ENCODE measurements around the gene MCF2L2. TPM values are rescaled to one million over a fixed set of nuclear protein-coding genes. Genes with fewer than 3 reads are reported as not detected.

MCF2L2 gene
- total RNA-seq, 1 donor from 2014 or later, result 0.43 TPM

- Mint-ChIP-seq H3K27ac (no peak overlapping the region), H3K4me1 (ENCODE audit: low read depth) (peaks cover 3% of the 10 kb centered on the region), H3K4me3 (ENCODE audit: low read depth) (no peak overlapping the region), H3K9me3 (ENCODE audit: low read depth) (no peaks in the 10 kb centered on the region), H3K27me3 (peaks cover 4% of the 10 kb centered on the region), H3K36me3 (ENCODE audit: insufficient read depth) (no peaks in the 10 kb centered on the region)
- DNase-seq (ENCODE audit: low spot score, unreplicated experiment), result no peak
- TF ChIP-seq, protein P1, sequence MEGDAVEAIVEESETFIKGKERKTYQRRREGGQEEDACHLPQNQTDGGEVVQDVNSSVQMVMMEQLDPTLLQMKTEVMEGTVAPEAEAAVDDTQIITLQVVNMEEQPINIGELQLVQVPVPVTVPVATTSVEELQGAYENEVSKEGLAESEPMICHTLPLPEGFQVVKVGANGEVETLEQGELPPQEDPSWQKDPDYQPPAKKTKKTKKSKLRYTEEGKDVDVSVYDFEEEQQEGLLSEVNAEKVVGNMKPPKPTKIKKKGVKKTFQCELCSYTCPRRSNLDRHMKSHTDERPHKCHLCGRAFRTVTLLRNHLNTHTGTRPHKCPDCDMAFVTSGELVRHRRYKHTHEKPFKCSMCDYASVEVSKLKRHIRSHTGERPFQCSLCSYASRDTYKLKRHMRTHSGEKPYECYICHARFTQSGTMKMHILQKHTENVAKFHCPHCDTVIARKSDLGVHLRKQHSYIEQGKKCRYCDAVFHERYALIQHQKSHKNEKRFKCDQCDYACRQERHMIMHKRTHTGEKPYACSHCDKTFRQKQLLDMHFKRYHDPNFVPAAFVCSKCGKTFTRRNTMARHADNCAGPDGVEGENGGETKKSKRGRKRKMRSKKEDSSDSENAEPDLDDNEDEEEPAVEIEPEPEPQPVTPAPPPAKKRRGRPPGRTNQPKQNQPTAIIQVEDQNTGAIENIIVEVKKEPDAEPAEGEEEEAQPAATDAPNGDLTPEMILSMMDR (IDR thresholded peaks at IDR 0.05; ENCODE audit: unreplicated experiment), result no peak
Observed at GRCh38 chr3:183313351-183313750, 115.1 kb downstream of the MCF2L2 start.

DNA sequence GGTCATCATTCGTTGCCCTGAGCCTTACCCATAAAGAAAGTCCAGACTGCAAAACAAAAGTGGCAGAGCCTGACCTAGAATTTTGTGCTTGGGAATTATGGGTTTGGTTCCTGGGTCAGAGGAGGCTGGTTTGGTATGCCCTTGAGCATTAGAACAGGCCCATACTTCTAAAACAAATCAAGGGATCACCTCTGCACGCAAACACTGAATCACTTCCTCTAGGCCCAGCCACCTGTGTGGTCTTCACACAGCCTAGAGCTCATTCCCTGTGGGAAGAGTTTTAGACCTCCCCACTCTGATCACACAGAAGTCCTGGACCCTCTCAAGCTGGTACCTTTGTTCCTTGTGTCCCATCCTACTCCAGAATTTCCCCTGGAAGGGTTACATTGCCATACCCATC is 116.0 kb downstream of the MCF2L2 start:
- no peak for DNase-seq (ENCODE audit: low spot score, unreplicated experiment)
- peaks cover 3% of the 10 kb centered on the region for H3K4me1 Mint-ChIP-seq (ENCODE audit: low read depth)
- H3K27ac Mint-ChIP-seq, result no peak overlapping the region
- no peak overlapping the region for H3K4me3 Mint-ChIP-seq (ENCODE audit: low read depth)
- no peaks in the 10 kb centered on the region for H3K36me3 Mint-ChIP-seq (ENCODE audit: insufficient read depth)
- H3K9me3 Mint-ChIP-seq (ENCODE audit: low read depth), result no peaks in the 10 kb centered on the region
- TF ChIP-seq, protein P1 (IDR thresholded peaks at IDR 0.05; ENCODE audit: unreplicated experiment), result no peak
- H3K27me3 Mint-ChIP-seq, result peaks cover 4% of the 10 kb centered on the region

- H3K36me3 Mint-ChIP-seq (ENCODE audit: insufficient read depth), result no peaks in the 10 kb centered on the region
- TF ChIP-seq, protein P1 (IDR thresholded peaks at IDR 0.05; ENCODE audit: unreplicated experiment), result no peak
Observed at GRCh38 chr3:183310936-183311335, 117.5 kb downstream of the MCF2L2 start.

DNA sequence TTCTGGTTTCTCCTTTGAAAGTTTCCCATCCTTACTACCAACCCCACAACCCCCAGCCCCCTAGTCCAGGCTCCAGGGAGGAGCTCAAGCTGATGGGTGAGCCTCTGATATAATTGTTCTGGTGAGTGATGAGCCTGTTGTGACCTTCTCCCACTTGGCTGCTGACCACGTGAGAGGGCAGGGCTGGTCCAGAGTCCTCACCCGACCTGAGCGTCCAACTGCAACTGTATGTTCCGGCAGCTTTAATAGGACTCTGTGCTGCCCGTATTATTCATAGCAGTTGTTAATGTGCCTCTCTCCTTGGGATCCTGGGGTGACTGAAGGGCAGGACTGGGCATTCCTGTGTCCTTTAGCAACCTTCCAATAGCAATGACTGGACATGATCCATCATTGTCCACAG is 119.1 kb downstream of the MCF2L2 start:
- no peak for DNase-seq (ENCODE audit: low spot score, unreplicated experiment)
- Mint-ChIP-seq H3K9me3 (ENCODE audit: low read depth) (no peaks in the 10 kb centered on the region), H3K4me1 (ENCODE audit: low read depth) (peaks cover 4% of the 10 kb centered on the region), H3K27me3 (peaks cover 4% of the 10 kb centered on the region), H3K27ac (peak overlapping the region; percentile 34), H3K36me3 (ENCODE audit: insufficient read depth) (no peaks in the 10 kb centered on the region), H3K4me3 (ENCODE audit: low read depth) (no peak overlapping the region)
- TF ChIP-seq, protein P1 (IDR thresholded peaks at IDR 0.05; ENCODE audit: unreplicated experiment), result no peak

More at GRCh38 chr3:183310936-183311335, 117.5 kb downstream of the MCF2L2 start:
- Mint-ChIP-seq H3K27ac (no peak overlapping the region), H3K4me1 (ENCODE audit: low read depth) (peaks cover 6% of the 10 kb centered on the region), H3K27me3 (peaks cover 4% of the 10 kb centered on the region), H3K4me3 (ENCODE audit: low read depth) (no peak overlapping the region), H3K9me3 (ENCODE audit: low read depth) (no peaks in the 10 kb centered on the region)
- no peak for DNase-seq (ENCODE audit: low spot score, unreplicated experiment)

DNA sequence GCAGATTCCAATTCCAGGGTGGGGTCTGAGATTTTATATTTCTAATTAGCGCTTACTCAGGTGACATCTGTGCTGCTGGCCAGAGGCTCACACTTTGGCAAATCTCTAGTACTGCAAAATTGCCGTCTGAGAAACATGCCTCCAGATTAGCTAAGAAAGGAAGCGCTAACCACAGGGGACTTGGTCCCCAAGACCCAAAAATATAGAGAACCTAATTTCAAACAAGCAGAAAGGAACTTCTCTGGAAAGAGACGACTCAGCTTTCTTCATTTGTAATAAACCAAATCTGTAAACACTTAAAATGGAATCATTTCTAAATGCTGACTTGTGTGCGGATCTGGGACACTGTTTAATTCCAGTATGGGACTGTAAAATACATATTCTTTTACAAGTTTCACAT is 119.7 kb downstream of the MCF2L2 start:
- Mint-ChIP-seq H3K4me3 (ENCODE audit: low read depth) (no peak overlapping the region), H3K27me3 (peaks cover 4% of the 10 kb centered on the region), H3K4me1 (ENCODE audit: low read depth) (peaks cover 4% of the 10 kb centered on the region), H3K27ac (no peak overlapping the region), H3K36me3 (ENCODE audit: insufficient read depth) (no peaks in the 10 kb centered on the region), H3K9me3 (ENCODE audit: low read depth) (no peaks in the 10 kb centered on the region)
- TF ChIP-seq, protein P1 (IDR thresholded peaks at IDR 0.05; ENCODE audit: unreplicated experiment), result no peak
- no peak for DNase-seq (ENCODE audit: low spot score, unreplicated experiment)
